Measurements from ENCODE around the gene ZBTB45. TPM values are rescaled to one million over a fixed set of nuclear protein-coding genes. Genes with fewer than 3 reads are reported as not detected.

Gene ZBTB45
- total RNA-seq, 1 experiment from 2014 or later, result 12.0 TPM

DNA sequence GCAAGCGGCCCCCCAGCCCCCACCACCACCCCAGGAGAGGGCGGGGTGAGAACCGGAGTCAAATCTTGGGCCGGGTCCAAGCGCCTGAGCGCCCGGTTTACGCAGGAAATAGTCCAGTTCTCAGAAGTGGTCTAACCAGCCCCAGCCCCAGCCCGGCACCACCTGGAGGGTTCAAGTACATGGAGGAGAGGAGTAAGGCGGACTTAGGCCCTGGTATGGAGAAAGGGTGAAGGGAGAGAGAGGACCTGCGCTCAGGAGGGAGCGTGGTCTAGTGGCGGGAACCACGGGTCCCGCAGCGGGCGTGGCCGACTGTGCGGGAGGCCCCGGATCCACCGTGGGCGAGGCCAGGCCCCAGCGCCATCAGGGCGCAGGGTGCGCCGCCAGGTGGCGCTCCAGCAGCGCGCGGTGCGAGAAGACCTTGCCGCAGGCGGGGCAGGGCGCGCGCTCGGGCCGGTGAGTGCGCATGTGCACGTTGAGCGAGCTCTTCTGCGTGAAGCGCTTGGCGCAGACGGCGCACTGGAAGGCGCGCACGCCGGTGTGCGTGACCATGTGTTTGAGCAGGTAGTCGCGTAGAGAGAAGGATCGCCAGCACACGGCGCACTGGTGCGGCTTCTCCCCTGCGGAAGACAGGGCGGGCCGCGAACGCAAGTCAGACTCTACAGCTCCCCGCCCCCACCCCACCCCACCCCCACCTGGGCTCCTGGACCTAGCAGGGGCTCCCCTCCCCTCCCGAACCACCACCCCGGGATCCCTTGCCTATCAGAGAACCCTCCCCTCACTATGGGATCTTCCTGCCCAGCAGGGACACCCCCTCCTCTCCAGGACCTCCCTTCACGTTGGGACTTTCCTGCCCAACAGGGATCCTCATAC lies 5.7 kb downstream of the ZBTB45 start:
- POLR2A ChIA-PET, result interaction anchor here (0.8 to 2.1 kb wide), 12 partner anchors 14 to 286 kb away, joined by 3 to 12 read pairs (median 6); partner anchors contain the start of genes CHMP2A, TRIM28, ZNF446 and ZNF497
- peak overlapping the region; percentile 98 for H3K4me2 ChIP-seq (ENCODE audit: low read length)
- H3K9me3 ChIP-seq (ENCODE audit: control insufficient read depth in 1 of 2, insufficient read depth in 1 of 2, low read depth in 1 of 2, low read length in 2 of 2), result no peaks in the 10 kb centered on the region
- ATAC-seq (peak; percentile 85), DNase-seq (ENCODE audit: low read depth, low spot score) (peak; percentile 86)
- no peak overlapping the region for H2AFZ ChIP-seq (ENCODE audit: low read depth, low read length, poor library complexity, severe bottlenecking)
- peaks cover 50% of the 10 kb centered on the region for H3K79me2 ChIP-seq (ENCODE audit: insufficient read depth, low read length)
- H3K36me3 ChIP-seq (ENCODE audit: control insufficient read depth in 1 of 2, insufficient read depth in 2 of 2, low read length in 2 of 2), result peaks cover 2 to 17% of the 10 kb centered on the region in 2 experiments; a peak in 2 of 4 replicates
- H3K27me3 ChIP-seq (ENCODE audit: insufficient read depth, low read length), result no peaks in the 10 kb centered on the region
- H3K4me3 ChIP-seq (replicated peaks in 1 of 2; ENCODE audit: low read depth in 1 of 2, low read length in 2 of 2), result peak overlapping the region; percentile 78 to 91
- intact Hi-C loops (cut with micrococcal nuclease), result no loop called here
- H3K4me1 ChIP-seq (ENCODE audit: control insufficient read depth in 1 of 2, insufficient read depth in 2 of 2, low read length in 2 of 2), result peaks cover 11 to 32% of the 10 kb centered on the region in 2 experiments
- no TSS peak for BruUV-seq (replicated peaks)
- H3K9ac ChIP-seq (ENCODE audit: low read length), result peak overlapping the region; percentile 95
- H4K20me1 ChIP-seq (ENCODE audit: insufficient read depth), result no peaks in the 10 kb centered on the region
- RAD21 ChIA-PET (ENCODE audit: low non-redundant PET in 1 of 2, low total read pairs in 2 of 2, uncharacterized antibody in 2 of 2, unreplicated experiment in 2 of 2), result interaction anchor here in 1 of 2 experiments (0.5 to 1.0 kb wide), 3 partner anchors 41 to 295 kb away, joined by 3 to 10 read pairs (median 4); partner anchors contain the start of gene CHMP2A
- CTCF ChIA-PET, result interaction anchor here (0.6 to 1.6 kb wide), 11 partner anchors 8 to 1194 kb away, joined by 3 to 11 read pairs (median 5); partner anchors contain the start of genes TRIM28, ZNF497 and ZNF543
- peak overlapping the region; percentile 80 for H3K27ac ChIP-seq (ENCODE audit: low read depth, low read length)
- H3K9me2 ChIP-seq (ENCODE audit: insufficient read depth), result no peaks in the 10 kb centered on the region
- TF ChIP-seq, protein P1, sequence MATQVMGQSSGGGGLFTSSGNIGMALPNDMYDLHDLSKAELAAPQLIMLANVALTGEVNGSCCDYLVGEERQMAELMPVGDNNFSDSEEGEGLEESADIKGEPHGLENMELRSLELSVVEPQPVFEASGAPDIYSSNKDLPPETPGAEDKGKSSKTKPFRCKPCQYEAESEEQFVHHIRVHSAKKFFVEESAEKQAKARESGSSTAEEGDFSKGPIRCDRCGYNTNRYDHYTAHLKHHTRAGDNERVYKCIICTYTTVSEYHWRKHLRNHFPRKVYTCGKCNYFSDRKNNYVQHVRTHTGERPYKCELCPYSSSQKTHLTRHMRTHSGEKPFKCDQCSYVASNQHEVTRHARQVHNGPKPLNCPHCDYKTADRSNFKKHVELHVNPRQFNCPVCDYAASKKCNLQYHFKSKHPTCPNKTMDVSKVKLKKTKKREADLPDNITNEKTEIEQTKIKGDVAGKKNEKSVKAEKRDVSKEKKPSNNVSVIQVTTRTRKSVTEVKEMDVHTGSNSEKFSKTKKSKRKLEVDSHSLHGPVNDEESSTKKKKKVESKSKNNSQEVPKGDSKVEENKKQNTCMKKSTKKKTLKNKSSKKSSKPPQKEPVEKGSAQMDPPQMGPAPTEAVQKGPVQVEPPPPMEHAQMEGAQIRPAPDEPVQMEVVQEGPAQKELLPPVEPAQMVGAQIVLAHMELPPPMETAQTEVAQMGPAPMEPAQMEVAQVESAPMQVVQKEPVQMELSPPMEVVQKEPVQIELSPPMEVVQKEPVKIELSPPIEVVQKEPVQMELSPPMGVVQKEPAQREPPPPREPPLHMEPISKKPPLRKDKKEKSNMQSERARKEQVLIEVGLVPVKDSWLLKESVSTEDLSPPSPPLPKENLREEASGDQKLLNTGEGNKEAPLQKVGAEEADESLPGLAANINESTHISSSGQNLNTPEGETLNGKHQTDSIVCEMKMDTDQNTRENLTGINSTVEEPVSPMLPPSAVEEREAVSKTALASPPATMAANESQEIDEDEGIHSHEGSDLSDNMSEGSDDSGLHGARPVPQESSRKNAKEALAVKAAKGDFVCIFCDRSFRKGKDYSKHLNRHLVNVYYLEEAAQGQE (IDR thresholded peaks at IDR 0.05; ENCODE audit: low read depth), result no peak
- TF ChIP-seq EGR1 (IDR thresholded peaks at IDR 0.05; ENCODE audit: low read depth) (no peak), ZNF274 (IDR thresholded peaks at IDR 0.05; ENCODE audit: low read depth, low read length) (no peak), POLR2AphosphoS5 (IDR thresholded peaks at IDR 0.05; ENCODE audit: low read depth, low read length) (peak; percentile 96), POLR2A (IDR thresholded peaks at IDR 0.05; ENCODE audit: borderline replicate concordance, extremely low read depth, insufficient read depth, insufficient read length) (peak; percentile 77), ZFX (IDR thresholded peaks at IDR 0.05) (peak; percentile 69; the same call in 1 of the 2 replicates), FOSL1 (IDR thresholded peaks at IDR 0.05; ENCODE audit: low read depth) (no peak), RAD21 (IDR thresholded peaks at IDR 0.05; ENCODE audit: low read depth) (peak; percentile 73), JUND (IDR thresholded peaks at IDR 0.05) (no peak), SRF (IDR thresholded peaks at IDR 0.05; ENCODE audit: low read depth) (no peak), EZH2 (IDR thresholded peaks at IDR 0.05) (no peak), EZH2phosphoT487 (IDR thresholded peaks at IDR 0.05; ENCODE audit: borderline replicate concordance) (no peak), ELF1 (IDR thresholded peaks at IDR 0.05; ENCODE audit: borderline replicate concordance, low read depth) (no peak), SIN3A (IDR thresholded peaks at IDR 0.05; ENCODE audit: low read depth) (peak; percentile 65)
- TF ChIP-seq, protein P2, sequence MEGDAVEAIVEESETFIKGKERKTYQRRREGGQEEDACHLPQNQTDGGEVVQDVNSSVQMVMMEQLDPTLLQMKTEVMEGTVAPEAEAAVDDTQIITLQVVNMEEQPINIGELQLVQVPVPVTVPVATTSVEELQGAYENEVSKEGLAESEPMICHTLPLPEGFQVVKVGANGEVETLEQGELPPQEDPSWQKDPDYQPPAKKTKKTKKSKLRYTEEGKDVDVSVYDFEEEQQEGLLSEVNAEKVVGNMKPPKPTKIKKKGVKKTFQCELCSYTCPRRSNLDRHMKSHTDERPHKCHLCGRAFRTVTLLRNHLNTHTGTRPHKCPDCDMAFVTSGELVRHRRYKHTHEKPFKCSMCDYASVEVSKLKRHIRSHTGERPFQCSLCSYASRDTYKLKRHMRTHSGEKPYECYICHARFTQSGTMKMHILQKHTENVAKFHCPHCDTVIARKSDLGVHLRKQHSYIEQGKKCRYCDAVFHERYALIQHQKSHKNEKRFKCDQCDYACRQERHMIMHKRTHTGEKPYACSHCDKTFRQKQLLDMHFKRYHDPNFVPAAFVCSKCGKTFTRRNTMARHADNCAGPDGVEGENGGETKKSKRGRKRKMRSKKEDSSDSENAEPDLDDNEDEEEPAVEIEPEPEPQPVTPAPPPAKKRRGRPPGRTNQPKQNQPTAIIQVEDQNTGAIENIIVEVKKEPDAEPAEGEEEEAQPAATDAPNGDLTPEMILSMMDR (IDR thresholded peaks at IDR 0.05 in 2 of 3, conservative IDR thresholded peaks at IDR 0.05 in 1 of 3; ENCODE audit: borderline replicate concordance in 1 of 3, insufficient read depth in 1 of 3, low read depth in 2 of 3, low read length in 2 of 3), result peak; percentile 58 to 94 (median 84)
- TF ChIP-seq, protein P3, sequence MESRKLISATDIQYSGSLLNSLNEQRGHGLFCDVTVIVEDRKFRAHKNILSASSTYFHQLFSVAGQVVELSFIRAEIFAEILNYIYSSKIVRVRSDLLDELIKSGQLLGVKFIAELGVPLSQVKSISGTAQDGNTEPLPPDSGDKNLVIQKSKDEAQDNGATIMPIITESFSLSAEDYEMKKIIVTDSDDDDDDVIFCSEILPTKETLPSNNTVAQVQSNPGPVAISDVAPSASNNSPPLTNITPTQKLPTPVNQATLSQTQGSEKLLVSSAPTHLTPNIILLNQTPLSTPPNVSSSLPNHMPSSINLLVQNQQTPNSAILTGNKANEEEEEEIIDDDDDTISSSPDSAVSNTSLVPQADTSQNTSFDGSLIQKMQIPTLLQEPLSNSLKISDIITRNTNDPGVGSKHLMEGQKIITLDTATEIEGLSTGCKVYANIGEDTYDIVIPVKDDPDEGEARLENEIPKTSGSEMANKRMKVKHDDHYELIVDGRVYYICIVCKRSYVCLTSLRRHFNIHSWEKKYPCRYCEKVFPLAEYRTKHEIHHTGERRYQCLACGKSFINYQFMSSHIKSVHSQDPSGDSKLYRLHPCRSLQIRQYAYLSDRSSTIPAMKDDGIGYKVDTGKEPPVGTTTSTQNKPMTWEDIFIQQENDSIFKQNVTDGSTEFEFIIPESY (IDR thresholded peaks at IDR 0.05; ENCODE audit: extremely low read depth, insufficient replicate concordance, low read length), result no peak
- TF ChIP-seq, protein P4, sequence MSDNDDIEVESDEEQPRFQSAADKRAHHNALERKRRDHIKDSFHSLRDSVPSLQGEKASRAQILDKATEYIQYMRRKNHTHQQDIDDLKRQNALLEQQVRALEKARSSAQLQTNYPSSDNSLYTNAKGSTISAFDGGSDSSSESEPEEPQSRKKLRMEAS (IDR thresholded peaks at IDR 0.05), result peak; percentile 96
- TF ChIP-seq, protein P5, sequence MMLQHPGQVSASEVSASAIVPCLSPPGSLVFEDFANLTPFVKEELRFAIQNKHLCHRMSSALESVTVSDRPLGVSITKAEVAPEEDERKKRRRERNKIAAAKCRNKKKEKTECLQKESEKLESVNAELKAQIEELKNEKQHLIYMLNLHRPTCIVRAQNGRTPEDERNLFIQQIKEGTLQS (IDR thresholded peaks at IDR 0.05), result no peak
